Liver (tissue), 9 donors: Measurements from ENCODE around the gene FAM133A. TPM values are rescaled to one million over a fixed set of nuclear protein-coding genes. Genes with fewer than 3 reads are reported as not detected.

ENCODE experiments used
- DNase-seq: peaks from one replicate; pipeline ENCODE4 v3.0.0-alpha.2; 2017; ENCODE audit warnings: low spot score
- H3K27ac ChIP-seq, 2 donors: one replicate each; pipeline ENCODE4 v1.7.0; 2013; ENCODE audit warnings: inconsistent platforms in 2 of 2, low read length in 2 of 2, control low read depth in 1 of 2, low read depth in 1 of 2, mild to moderate bottlenecking in 1 of 2
- H3K27me3 ChIP-seq, 4 donors: one replicate each; pipeline versions ENCODE4 v1.6.1 to v1.7.0; 2013; ENCODE audit warnings: low read length in 3 of 4, inconsistent platforms in 1 of 4, mild to moderate bottlenecking in 1 of 4, moderate library complexity in 1 of 4; ENCODE audit not compliant: control insufficient read depth in 4 of 4, insufficient read depth in 4 of 4
- H3K36me3 ChIP-seq, 4 donors: one replicate each; pipeline versions ENCODE4 v1.6.1 to v1.7.0; 2013; ENCODE audit warnings: low read length in 3 of 4, mild to moderate bottlenecking in 3 of 4, low read depth in 1 of 4, moderate library complexity in 1 of 4; ENCODE audit not compliant: control insufficient read depth in 4 of 4, insufficient read depth in 3 of 4
- H3K4me1 ChIP-seq, 4 donors: one replicate each; pipeline versions ENCODE4 v1.6.1 to v1.7.0; 2013; ENCODE audit warnings: low read length in 3 of 4, mild to moderate bottlenecking in 3 of 4, moderate library complexity in 1 of 4; ENCODE audit not compliant: control insufficient read depth in 4 of 4, insufficient read depth in 4 of 4
- H3K4me3 ChIP-seq, 3 donors: one replicate each; pipeline versions ENCODE4 v1.6.1 to v1.7.0; 2013; ENCODE audit warnings: low read length in 3 of 3, control low read depth in 1 of 3, low read depth in 1 of 3, mild to moderate bottlenecking in 1 of 3
- H3K9ac ChIP-seq, 2 donors: one replicate each; pipeline ENCODE4 v1.7.0; 2013; ENCODE audit warnings: low read length in 2 of 2, mild to moderate bottlenecking in 2 of 2, moderate library complexity in 2 of 2, control low read depth in 1 of 2, low read depth in 1 of 2
- H3K9me3 ChIP-seq, 4 donors: one replicate each; pipeline versions ENCODE4 v1.6.1 to v1.7.0; 2013; ENCODE audit warnings: low read length in 3 of 4; ENCODE audit not compliant: control insufficient read depth in 4 of 4
- ATF3 ChIP-seq: IDR thresholded peaks from 2 replicates; pipeline ENCODE4 v1.6.1; 2016; ENCODE audit warnings: antibody characterized with exemption
- CTCF ChIP-seq: fragments of 150-350 bp; IDR thresholded peaks from 2 replicates; pipeline ENCODE4 v1.5.1; 2017; ENCODE audit warnings: improper control_type of control experiment, low read depth, low read length; ENCODE audit not compliant: missing input control
- EGR1 ChIP-seq, 2 donors: IDR thresholded peaks; 2 replicates each; pipeline ENCODE4 v1.6.1; 2016 to 2018; ENCODE audit warnings: antibody characterized with exemption in 2 of 2, low read depth in 2 of 2
- FOXA1 ChIP-seq: IDR thresholded peaks from 2 replicates; pipeline ENCODE4 v1.6.1; 2016; ENCODE audit warnings: antibody characterized with exemption
- FOXA2 ChIP-seq: IDR thresholded peaks from 2 replicates; pipeline ENCODE4 v1.6.1; 2016; ENCODE audit warnings: antibody characterized with exemption
- GABPA ChIP-seq, 2 donors: IDR thresholded peaks in 1 of 2; conservative IDR thresholded peaks in 1 of 2; 2 replicates each; pipeline ENCODE4 v1.6.1; 2016; ENCODE audit warnings: antibody characterized with exemption in 2 of 2, mild to moderate bottlenecking in 1 of 2, moderate library complexity in 1 of 2
- HNF4A ChIP-seq, 2 donors: conservative IDR thresholded peaks; 2 replicates each; pipeline ENCODE4 v1.6.1; 2016; ENCODE audit warnings: antibody characterized with exemption in 2 of 2, mild to moderate bottlenecking in 2 of 2
- HNF4G ChIP-seq: IDR thresholded peaks from 2 replicates; pipeline ENCODE4 v1.6.1; 2016; ENCODE audit warnings: antibody characterized with exemption
- JUND ChIP-seq, 2 donors: IDR thresholded peaks; 2 replicates each; pipeline ENCODE4 v1.6.1; 2016; ENCODE audit warnings: antibody characterized with exemption in 2 of 2
- MAX ChIP-seq: IDR thresholded peaks from 2 replicates; pipeline ENCODE4 v1.6.1; 2016; ENCODE audit warnings: antibody characterized with exemption
- RAD21 ChIP-seq, 2 donors: IDR thresholded peaks; 2 replicates each; pipeline ENCODE4 v1.6.1; 2016; ENCODE audit warnings: antibody characterized with exemption in 2 of 2, mild to moderate bottlenecking in 2 of 2
- REST ChIP-seq: IDR thresholded peaks from 2 replicates; pipeline ENCODE4 v1.6.1; 2016; ENCODE audit warnings: antibody characterized with exemption, mild to moderate bottlenecking
- RXRA ChIP-seq, 2 donors: IDR thresholded peaks; 2 replicates each; pipeline ENCODE4 v1.6.1; 2017 to 2018; ENCODE audit warnings: antibody characterized with exemption in 2 of 2, mild to moderate bottlenecking in 1 of 2
- SP1 ChIP-seq: IDR thresholded peaks from 2 replicates; pipeline ENCODE4 v1.6.1; 2018; ENCODE audit warnings: antibody characterized with exemption, mild to moderate bottlenecking
- TAF1 ChIP-seq: conservative IDR thresholded peaks from 2 replicates; pipeline ENCODE4 v1.6.1; 2016; ENCODE audit warnings: antibody characterized with exemption, mild to moderate bottlenecking
- YY1 ChIP-seq: IDR thresholded peaks from 2 replicates; pipeline ENCODE4 v1.6.1; 2016; ENCODE audit warnings: antibody characterized with exemption, mild to moderate bottlenecking
- ZBTB33 ChIP-seq: IDR thresholded peaks from 2 replicates; pipeline ENCODE4 v1.6.1; 2016; ENCODE audit warnings: antibody characterized with exemption
- WGBS: extraction: QIAGEN DNeasy Blood & Tissue Kit; methylation state at CpG from one replicate; pipeline ENCODE4 v1.1.7; 2013; 5-methylcytosine and 5-hydroxymethylcytosine counted together
- polyA plus RNA-seq, 2 donors: library from polyadenylated mRNA; stranded (reverse) in 1 of 2; unstranded in 1 of 2; fragments of 200-250 nt in 1 of 2; fragments of >200 nt in 1 of 2; fragmentation: Nextera tagmentation in 1 of 2; extraction: Ambion mirVana in 1 of 2; gene quantifications; one replicate each; pipeline versions ENCODE4 v1.2.1 to v1.2.3, GENCODE V29; 2013 to 2015
- total RNA-seq, 2 donors: library from RNA; depleted of rRNA; stranded (reverse); fragments of >200 nt; gene quantifications; one replicate each; pipeline ENCODE4 v1.2.3, GENCODE V29; 2014
- donor health status: healthy.
- donor health status: healthy.
- donor health status: healthy.
- donor health status: healthy.
- donor health status: healthy.

Gene FAM133A
- total and polyA plus RNA-seq, 4 donors = 0.02 TPM; not detected in 3

- Histone ChIP-seq H3K27me3 (no peaks in the 10 kb centered on the region), H3K36me3 (no peaks in the 10 kb centered on the region), H3K4me3 (no peak overlapping the region), H3K9ac (no peak overlapping the region), H3K4me1 (no peaks in the 10 kb centered on the region), H3K9me3 (peaks cover 0 to 2% (median 0%) of the 10 kb centered on the region in 4 donors), H3K27ac (no peak overlapping the region)
- TF ChIP-seq HNF4A (conservative IDR thresholded peaks at IDR 0.05) = no peak
- no peak for TF ChIP-seq YY1
- no peak for TF ChIP-seq REST
- no peak for TF ChIP-seq ZBTB33
- TF ChIP-seq HNF4G = no peak
- TF ChIP-seq MAX = no peak
- TF ChIP-seq SP1 = no peak
- TF ChIP-seq RAD21 (IDR thresholded peaks at IDR 0.05) = no peak
- TF ChIP-seq FOXA2 = no peak
- TF ChIP-seq FOXA1 = no peak
- TF ChIP-seq TAF1 = no peak
- no peak for TF ChIP-seq JUND (IDR thresholded peaks at IDR 0.05)
- no peak for TF ChIP-seq RXRA (IDR thresholded peaks at IDR 0.05)
- TF ChIP-seq GABPA (IDR thresholded peaks at IDR 0.05 in 1 of 2, conservative IDR thresholded peaks at IDR 0.05 in 1 of 2) = no peak
- no peak for TF ChIP-seq EGR1 (IDR thresholded peaks at IDR 0.05; ENCODE audit: low read depth in 2 of 2)
- DNase-seq = no peak
- 86% methylated on average over 1 of the region's 1 CpG for WGBS
These were observed 24.6 kb upstream of the FAM133A start for GRCh38 chrX:93649381-93649780.

GRCh38 chrX:93660575-93660974 is 13.4 kb upstream of the FAM133A start:
- WGBS = 89% methylated on average over 7 of the region's 7 CpGs
- DNase-seq = no peak

More at GRCh38 chrX:93660575-93660974, 13.4 kb upstream of the FAM133A start:
- H3K9me3 ChIP-seq = no peaks in the 10 kb centered on the region
- no peaks in the 10 kb centered on the region for H3K36me3 ChIP-seq
- no peak overlapping the region for H3K27ac ChIP-seq
- no peaks in the 10 kb centered on the region for H3K27me3 ChIP-seq
- TF ChIP-seq CTCF (no peak), ATF3 (no peak), EGR1 (IDR thresholded peaks at IDR 0.05; ENCODE audit: low read depth in 2 of 2) (no peak), RAD21 (IDR thresholded peaks at IDR 0.05) (no peak), RXRA (IDR thresholded peaks at IDR 0.05) (no peak), HNF4A (conservative IDR thresholded peaks at IDR 0.05) (no peak), YY1 (no peak), MAX (no peak), SP1 (no peak), GABPA (IDR thresholded peaks at IDR 0.05 in 1 of 2, conservative IDR thresholded peaks at IDR 0.05 in 1 of 2) (no peak)
- H3K9ac ChIP-seq = no peak overlapping the region
- no peak overlapping the region for H3K4me3 ChIP-seq
- H3K4me1 ChIP-seq = no peaks in the 10 kb centered on the region
